Myocyte (in vitro differentiated cells): ENCODE results near the gene SLC6A8. TPM values are rescaled to one million over a fixed set of nuclear protein-coding genes. Genes with fewer than 3 reads are reported as not detected.
"Not testable (repeated sequence)": the region's sequence is repeated elsewhere in the genome, so short reads cannot be mapped to it uniquely, and the experiment has no call there.

ENCODE experiments used
- DNase-seq: peaks from one replicate; pipeline ENCODE4 v3.0.0-alpha.2; 2012; ENCODE audit warnings: low read depth
- total RNA-seq: library from RNA; depleted of rRNA; stranded (reverse); fragments of >200 nt; gene quantifications from 2 replicates; pipeline ENCODE4 v1.2.3, GENCODE V29; 2014

SLC6A8 gene
- total RNA-seq, 1 donor from 2014 or later: 39.8 TPM

DNA sequence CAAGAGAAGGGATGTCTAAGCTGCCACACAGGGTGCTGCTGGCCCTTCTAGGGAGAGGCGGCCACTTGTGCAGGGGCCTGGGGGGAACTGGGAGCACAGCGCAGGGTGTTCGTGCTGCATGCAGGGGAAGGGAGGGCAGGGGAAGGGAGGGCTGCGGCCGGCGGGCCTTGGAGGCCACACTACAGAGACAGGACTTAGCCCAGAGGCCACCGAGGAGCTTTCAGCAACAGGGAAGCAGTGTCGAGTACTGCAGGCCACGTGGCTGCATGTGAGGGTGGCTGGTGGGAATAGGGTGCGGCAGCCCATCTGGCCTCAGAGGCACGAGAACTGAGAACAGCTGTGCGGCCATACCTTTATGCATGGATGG lies 57.3 kb downstream of the SLC6A8 start:
- not testable (repeated sequence) for DNase-seq

Other genes starting within 250 kb of the SLC6A8 start
- 0.78 and 1.5 TPM in 2 replicates for gene TREX2, start 241.9 kb upstream of the SLC6A8 start, total RNA-seq
- 15.8 and 36.2 TPM in 2 replicates for gene HAUS7, start 217.3 kb upstream of the SLC6A8 start, total RNA-seq
- gene BGN, start 192.9 kb upstream of the SLC6A8 start, total RNA-seq: 0.94 and 1.1 TPM in 2 replicates
- gene ATP2B3, start 170.3 kb upstream of the SLC6A8 start, total RNA-seq: 0.40 and 0.57 TPM in 2 replicates
- 32.6 and 35.1 TPM in 2 replicates for gene CCNQ, start 88.8 kb upstream of the SLC6A8 start, total RNA-seq
- not detected in 2 replicates for gene DUSP9, start 40.7 kb upstream of the SLC6A8 start, total RNA-seq
- gene PNCK, start 14.1 kb upstream of the SLC6A8 start, total RNA-seq: 1.1 and 2.1 TPM in 2 replicates
- gene BCAP31, start 36.5 kb downstream of the SLC6A8 start, total RNA-seq: 150 and 162 TPM in 2 replicates
- gene ABCD1, start 36.9 kb downstream of the SLC6A8 start, total RNA-seq: 53.8 and 71.6 TPM in 2 replicates
- 5.1 and 11.9 TPM in 2 replicates for gene PLXNB3, start 76.3 kb downstream of the SLC6A8 start, total RNA-seq
- gene SRPK3, start 93.1 kb downstream of the SLC6A8 start, total RNA-seq: 252 and 340 TPM in 2 replicates
- 92.7 and 104 TPM in 2 replicates for gene IDH3G, start 106.4 kb downstream of the SLC6A8 start, total RNA-seq
- gene SSR4, start 106.7 kb downstream of the SLC6A8 start, total RNA-seq: 155 and 228 TPM in 2 replicates
- gene PDZD4, start 142.6 kb downstream of the SLC6A8 start, total RNA-seq: 0.47 and 1.4 TPM in 2 replicates
- 24.6 and 44.9 TPM in 2 replicates for gene L1CAM, start 198.2 kb downstream of the SLC6A8 start, total RNA-seq
- gene AVPR2, start 216.7 kb downstream of the SLC6A8 start, total RNA-seq: 0.48 and 1.0 TPM in 2 replicates
- gene ARHGAP4, start 238.3 kb downstream of the SLC6A8 start, total RNA-seq: 12.8 and 18.2 TPM in 2 replicates
- gene NAA10, start 247.1 kb downstream of the SLC6A8 start, total RNA-seq: 120 and 132 TPM in 2 replicates